Parathyroid adenoma (tissue), 2 donors: Measurements from ENCODE around the gene FBP1.

Experiments
- H2AFZ ChIP-seq: fragments of 300-600 bp; sonication (generic); one replicate; pipeline ENCODE4 v1.7.0; 2017; ENCODE audit warnings: antibody characterized with exemption, mild to moderate bottlenecking
- H3K27ac ChIP-seq: fragments of 300-600 bp; sonication (generic); one replicate; pipeline ENCODE4 v1.7.0; 2017
- H3K27me3 ChIP-seq: fragments of 300-600 bp; sonication (generic); one replicate; pipeline ENCODE4 v1.7.0; 2017; ENCODE audit warnings: low read length; ENCODE audit not compliant: control insufficient read depth, insufficient read depth
- H3K36me3 ChIP-seq: fragments of 300-600 bp; sonication (generic); one replicate; pipeline ENCODE4 v1.7.0; 2017; ENCODE audit warnings: low read length; ENCODE audit not compliant: control insufficient read depth, insufficient read depth
- H3K4me1 ChIP-seq: fragments of 300-600 bp; sonication (generic); one replicate; pipeline ENCODE4 v1.7.0; 2017; ENCODE audit warnings: control low read depth
- H3K4me2 ChIP-seq: fragments of 300-600 bp; sonication (generic); one replicate; pipeline ENCODE4 v1.7.0; 2017; ENCODE audit warnings: low read length
- H3K4me3 ChIP-seq: fragments of 300-600 bp; sonication (generic); one replicate; pipeline ENCODE4 v1.7.0; 2017; ENCODE audit warnings: low read depth, low read length
- H3K79me2 ChIP-seq: fragments of 300-600 bp; sonication (generic); one replicate; pipeline ENCODE4 v1.7.0; 2017; ENCODE audit warnings: control low read depth
- H3K9ac ChIP-seq: fragments of 300-600 bp; sonication (generic); one replicate; pipeline ENCODE4 v1.7.0; 2017; ENCODE audit warnings: mild to moderate bottlenecking
- H3K9me3 ChIP-seq: fragments of 300-600 bp; sonication (generic); one replicate; pipeline ENCODE4 v1.7.0; 2017; ENCODE audit warnings: low read length; ENCODE audit not compliant: control insufficient read depth
- TF ChIP-seq, protein P1 (sequence below): fragments of 300-600 bp; sonication (generic); IDR thresholded peaks from one replicate; pipeline ENCODE4 v1.7.0; 2017; ENCODE audit warnings: antibody characterized with exemption, mild to moderate bottlenecking
- donor health status: primary hyperparathyroidism.

FBP1 gene

DNA sequence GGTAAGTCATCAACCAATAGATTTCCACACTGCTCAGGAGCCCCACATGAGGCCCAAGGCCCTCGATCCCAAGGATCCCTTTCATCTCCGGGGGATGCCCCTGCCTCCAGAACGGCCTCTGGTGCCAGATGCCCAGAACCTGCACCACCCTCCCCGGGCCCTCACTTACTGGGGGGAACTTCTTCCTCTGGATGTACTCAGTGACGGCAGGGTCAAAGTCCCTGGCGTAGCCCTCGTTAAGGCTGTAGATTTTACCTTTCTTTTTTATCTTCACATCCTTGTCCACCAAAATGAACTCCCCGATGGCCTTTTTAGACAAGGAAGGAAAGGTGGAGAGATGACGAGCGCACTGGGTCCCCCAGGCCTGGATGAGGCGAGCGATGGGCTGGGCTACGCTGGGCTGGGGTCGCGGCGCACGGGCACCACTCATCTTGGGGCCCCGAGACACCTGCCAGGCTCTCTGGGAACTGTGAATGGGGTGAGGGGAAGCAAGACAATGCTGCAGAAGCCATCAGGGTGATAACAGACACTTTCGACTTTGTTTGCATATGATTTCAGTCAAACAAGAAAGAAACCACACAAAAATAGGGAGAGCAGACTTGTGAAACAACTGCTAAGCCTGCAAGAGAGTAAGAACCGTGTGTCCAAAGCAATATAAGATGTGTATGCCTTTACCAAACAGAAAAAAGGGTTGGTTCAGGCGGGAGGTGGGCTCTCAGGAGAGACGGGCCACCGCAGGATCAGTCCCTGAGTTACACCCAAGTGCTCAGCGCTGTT lies 32.5 kb downstream of the FBP1 start:
- Histone ChIP-seq H3K4me2 (no peak overlapping the region), H3K36me3 (no peaks in the 10 kb centered on the region), H3K27me3 (no peaks in the 10 kb centered on the region), H3K4me1 (no peaks in the 10 kb centered on the region), H2AFZ (no peak overlapping the region), H3K9ac (no peak overlapping the region), H3K27ac (no peak overlapping the region), H3K4me3 (no peak overlapping the region), H3K79me2 (no peaks in the 10 kb centered on the region), H3K9me3 (no peaks in the 10 kb centered on the region)
- TF ChIP-seq, protein P1, sequence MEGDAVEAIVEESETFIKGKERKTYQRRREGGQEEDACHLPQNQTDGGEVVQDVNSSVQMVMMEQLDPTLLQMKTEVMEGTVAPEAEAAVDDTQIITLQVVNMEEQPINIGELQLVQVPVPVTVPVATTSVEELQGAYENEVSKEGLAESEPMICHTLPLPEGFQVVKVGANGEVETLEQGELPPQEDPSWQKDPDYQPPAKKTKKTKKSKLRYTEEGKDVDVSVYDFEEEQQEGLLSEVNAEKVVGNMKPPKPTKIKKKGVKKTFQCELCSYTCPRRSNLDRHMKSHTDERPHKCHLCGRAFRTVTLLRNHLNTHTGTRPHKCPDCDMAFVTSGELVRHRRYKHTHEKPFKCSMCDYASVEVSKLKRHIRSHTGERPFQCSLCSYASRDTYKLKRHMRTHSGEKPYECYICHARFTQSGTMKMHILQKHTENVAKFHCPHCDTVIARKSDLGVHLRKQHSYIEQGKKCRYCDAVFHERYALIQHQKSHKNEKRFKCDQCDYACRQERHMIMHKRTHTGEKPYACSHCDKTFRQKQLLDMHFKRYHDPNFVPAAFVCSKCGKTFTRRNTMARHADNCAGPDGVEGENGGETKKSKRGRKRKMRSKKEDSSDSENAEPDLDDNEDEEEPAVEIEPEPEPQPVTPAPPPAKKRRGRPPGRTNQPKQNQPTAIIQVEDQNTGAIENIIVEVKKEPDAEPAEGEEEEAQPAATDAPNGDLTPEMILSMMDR: no peak

DNA sequence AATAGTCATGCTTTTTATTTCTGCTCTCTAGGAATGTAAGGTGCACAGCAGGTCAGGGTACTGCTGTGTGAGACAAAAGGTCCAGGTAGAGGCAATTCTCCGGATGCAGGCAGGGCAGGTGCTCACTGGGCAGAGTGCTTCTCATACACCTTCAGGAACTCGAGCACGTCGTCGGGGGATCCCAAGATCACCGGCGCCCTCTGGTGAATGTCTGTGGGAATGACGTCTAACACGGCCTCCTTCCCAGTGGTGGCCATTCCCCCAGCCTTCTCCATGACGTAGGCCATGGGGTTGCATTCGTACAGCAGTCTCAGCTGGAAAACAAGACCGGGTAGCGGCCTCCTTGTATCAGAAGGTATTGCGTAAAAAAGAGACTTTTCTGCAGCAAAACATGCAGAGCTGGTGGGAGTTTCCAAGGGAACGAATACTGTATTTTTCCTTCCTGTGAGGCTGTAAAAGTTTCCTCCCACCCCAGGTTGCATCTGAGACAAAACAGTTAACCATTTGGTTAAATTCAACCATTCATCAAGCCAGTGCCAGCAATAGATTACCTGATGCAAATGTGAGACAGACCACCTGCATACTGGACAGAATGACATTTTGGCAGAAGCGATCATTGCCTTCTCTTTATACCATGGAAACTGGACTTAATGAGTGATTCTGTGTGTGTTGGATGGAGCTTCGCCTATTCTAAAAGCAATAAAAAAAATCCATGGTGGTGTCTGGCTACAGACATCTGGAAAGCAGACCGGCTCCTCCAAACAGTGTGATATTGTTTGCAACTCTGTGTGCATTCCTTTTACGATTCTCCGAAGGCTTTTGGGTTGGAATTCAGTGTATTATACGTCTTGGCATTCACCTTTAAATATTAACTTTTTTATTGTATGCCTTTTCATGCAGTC lies 35.8 kb downstream of the FBP1 start:
- H3K9me3 ChIP-seq: no peaks in the 10 kb centered on the region
- peaks cover 6% of the 10 kb centered on the region for H3K4me1 ChIP-seq
- no peak overlapping the region for H2AFZ ChIP-seq
- H3K4me3 ChIP-seq: no peak overlapping the region
- H3K36me3 ChIP-seq: no peaks in the 10 kb centered on the region
- H3K9ac ChIP-seq: no peak overlapping the region
- peak overlapping the region; percentile 15 for H3K4me2 ChIP-seq
- H3K27me3 ChIP-seq: no peaks in the 10 kb centered on the region
- TF ChIP-seq, protein P1: peak; percentile 60
- H3K79me2 ChIP-seq: peaks cover 3% of the 10 kb centered on the region
- peak overlapping the region; percentile 57 for H3K27ac ChIP-seq

DNA sequence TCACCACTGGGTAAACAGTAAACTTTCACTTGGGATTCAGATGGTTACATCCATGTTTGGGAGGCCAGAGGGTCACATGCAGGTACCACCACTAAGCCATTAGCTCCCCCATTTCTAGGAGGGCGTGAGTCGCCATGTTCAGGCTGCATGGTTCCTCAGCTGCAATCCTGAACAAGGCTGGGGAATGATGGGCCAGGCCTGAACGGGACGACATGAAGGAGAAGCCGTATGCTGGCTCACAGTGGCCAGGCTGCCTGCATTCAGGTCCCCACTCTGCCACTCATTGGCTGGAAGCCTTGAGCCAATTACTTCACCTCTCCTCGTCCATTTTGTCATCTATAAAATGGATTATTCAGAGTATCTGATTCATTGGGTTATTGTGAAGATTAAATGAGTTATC lies 36.7 kb downstream of the FBP1 start:
- no peaks in the 10 kb centered on the region for H3K36me3 ChIP-seq
- H3K4me1 ChIP-seq: peaks cover 6% of the 10 kb centered on the region
- H3K79me2 ChIP-seq: peaks cover 3% of the 10 kb centered on the region
- no peak overlapping the region for H2AFZ ChIP-seq
- no peak overlapping the region for H3K4me3 ChIP-seq
- no peak overlapping the region for H3K27ac ChIP-seq
- no peak overlapping the region for H3K9ac ChIP-seq
- TF ChIP-seq, protein P1: no peak
- no peaks in the 10 kb centered on the region for H3K27me3 ChIP-seq
- H3K9me3 ChIP-seq: no peaks in the 10 kb centered on the region
- H3K4me2 ChIP-seq: no peak overlapping the region

DNA sequence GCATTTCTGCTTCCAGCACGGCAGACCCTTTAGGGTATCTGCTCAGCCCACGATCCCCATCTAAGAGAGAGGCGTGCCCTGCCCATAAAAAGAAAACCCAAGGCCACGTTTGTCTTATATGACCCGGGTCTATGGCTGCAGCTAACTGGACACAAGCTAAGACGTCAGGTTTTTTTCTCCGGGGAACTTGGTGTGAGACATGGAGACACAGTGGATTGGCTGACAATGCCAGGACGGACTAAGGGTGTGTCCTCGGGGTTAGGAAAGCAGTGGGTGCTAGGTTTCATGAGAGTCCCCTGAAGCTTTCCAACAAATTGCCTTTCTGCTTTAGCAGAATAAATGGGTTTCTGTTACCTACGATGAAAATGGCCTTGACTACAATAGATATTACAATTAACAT lies 38.6 kb downstream of the FBP1 start:
- Histone ChIP-seq H3K9me3 (no peaks in the 10 kb centered on the region), H3K27ac (peak overlapping the region; percentile 56), H3K9ac (no peak overlapping the region), H3K4me1 (peaks cover 6% of the 10 kb centered on the region), H3K79me2 (peaks cover 3% of the 10 kb centered on the region), H3K36me3 (no peaks in the 10 kb centered on the region), H2AFZ (no peak overlapping the region), H3K27me3 (no peaks in the 10 kb centered on the region), H3K4me2 (no peak overlapping the region), H3K4me3 (no peak overlapping the region)
- TF ChIP-seq, protein P1: no peak
